PFSK-1 (cell line): ENCODE measurements around the gene UBTD1.

Experiments used
- FOXP2 ChIP-seq: optimal IDR thresholded peaks from 2 replicates; pipeline ENCODE3; 2011; ENCODE audit warnings: borderline replicate concordance, control low read depth, inconsistent platforms; ENCODE audit not compliant: insufficient read depth; ENCODE audit errors: extremely low read length, extremely low read depth
- POLR2AphosphoS5 ChIP-seq: IDR thresholded peaks from 2 replicates; pipeline ENCODE4 v1.6.1; 2012; ENCODE audit warnings: low read depth, mild to moderate bottlenecking, control low read depth, low read length, moderate library complexity
- SIN3A ChIP-seq: IDR thresholded peaks from 2 replicates; pipeline ENCODE4 v1.6.1; 2012; ENCODE audit warnings: mild to moderate bottlenecking, low read length, moderate library complexity, borderline replicate concordance; ENCODE audit not compliant: insufficient read depth
- TAF1 ChIP-seq: IDR thresholded peaks from 2 replicates; pipeline ENCODE4 v1.6.1; 2012; ENCODE audit warnings: low read length, control low read depth, borderline replicate concordance; ENCODE audit not compliant: insufficient read depth
- TF ChIP-seq, protein P1 (sequence below), 2 experiments: IDR thresholded peaks; 2 replicates each; pipeline versions ENCODE4 v1.6.1 to v1.8.0; 2011 to 2012; ENCODE audit warnings: low read depth in 2 of 2, low read length in 2 of 2, control low read depth in 1 of 2, inconsistent platforms in 1 of 2, mild to moderate bottlenecking in 1 of 2, moderate library complexity in 1 of 2; ENCODE audit not compliant: insufficient read depth in 1 of 2

DNA sequence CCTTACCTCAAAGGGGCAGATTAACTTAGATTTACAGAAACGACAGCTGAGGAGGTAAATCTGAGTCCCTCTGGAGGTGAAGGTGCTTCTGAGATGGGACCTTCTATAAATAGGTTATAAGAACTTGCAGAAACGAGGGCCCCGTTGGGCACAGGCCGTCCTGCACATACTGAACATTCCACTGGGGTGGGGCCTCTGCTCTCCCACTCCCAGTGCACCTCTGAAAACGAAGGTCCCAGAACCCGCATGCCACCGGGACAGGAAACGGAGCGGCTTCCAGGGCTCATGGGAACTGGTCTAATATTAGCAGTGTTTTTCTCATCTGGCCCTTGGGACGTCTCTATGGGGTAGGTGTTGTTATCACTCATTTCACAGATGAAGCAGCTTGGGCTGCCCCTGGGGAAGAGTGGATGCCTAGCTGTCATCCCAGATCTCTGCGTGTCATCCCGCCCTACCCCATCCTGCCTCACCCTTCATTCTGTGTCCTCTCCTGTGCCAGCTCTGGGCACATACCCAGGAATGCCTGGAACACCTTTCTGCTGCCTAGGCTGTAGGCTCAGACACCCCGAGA is 110.4 kb downstream of the UBTD1 start:
- no peak for TF ChIP-seq POLR2AphosphoS5
- no peak for TF ChIP-seq TAF1
- TF ChIP-seq SIN3A = no peak
- TF ChIP-seq, protein P1, sequence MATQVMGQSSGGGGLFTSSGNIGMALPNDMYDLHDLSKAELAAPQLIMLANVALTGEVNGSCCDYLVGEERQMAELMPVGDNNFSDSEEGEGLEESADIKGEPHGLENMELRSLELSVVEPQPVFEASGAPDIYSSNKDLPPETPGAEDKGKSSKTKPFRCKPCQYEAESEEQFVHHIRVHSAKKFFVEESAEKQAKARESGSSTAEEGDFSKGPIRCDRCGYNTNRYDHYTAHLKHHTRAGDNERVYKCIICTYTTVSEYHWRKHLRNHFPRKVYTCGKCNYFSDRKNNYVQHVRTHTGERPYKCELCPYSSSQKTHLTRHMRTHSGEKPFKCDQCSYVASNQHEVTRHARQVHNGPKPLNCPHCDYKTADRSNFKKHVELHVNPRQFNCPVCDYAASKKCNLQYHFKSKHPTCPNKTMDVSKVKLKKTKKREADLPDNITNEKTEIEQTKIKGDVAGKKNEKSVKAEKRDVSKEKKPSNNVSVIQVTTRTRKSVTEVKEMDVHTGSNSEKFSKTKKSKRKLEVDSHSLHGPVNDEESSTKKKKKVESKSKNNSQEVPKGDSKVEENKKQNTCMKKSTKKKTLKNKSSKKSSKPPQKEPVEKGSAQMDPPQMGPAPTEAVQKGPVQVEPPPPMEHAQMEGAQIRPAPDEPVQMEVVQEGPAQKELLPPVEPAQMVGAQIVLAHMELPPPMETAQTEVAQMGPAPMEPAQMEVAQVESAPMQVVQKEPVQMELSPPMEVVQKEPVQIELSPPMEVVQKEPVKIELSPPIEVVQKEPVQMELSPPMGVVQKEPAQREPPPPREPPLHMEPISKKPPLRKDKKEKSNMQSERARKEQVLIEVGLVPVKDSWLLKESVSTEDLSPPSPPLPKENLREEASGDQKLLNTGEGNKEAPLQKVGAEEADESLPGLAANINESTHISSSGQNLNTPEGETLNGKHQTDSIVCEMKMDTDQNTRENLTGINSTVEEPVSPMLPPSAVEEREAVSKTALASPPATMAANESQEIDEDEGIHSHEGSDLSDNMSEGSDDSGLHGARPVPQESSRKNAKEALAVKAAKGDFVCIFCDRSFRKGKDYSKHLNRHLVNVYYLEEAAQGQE (IDR thresholded peaks at IDR 0.05; ENCODE audit: insufficient read depth in 1 of 2, low read depth in 2 of 2, low read length in 2 of 2) = no peak
- no peak for TF ChIP-seq FOXP2
